K562 (cell line): Measurements from ENCODE around the gene RSPH6A. TPM values are rescaled to one million over a fixed set of nuclear protein-coding genes. Genes with fewer than 3 reads are reported as not detected.

ENCODE experiments used
- ATF7 ChIP-seq: fragments of 450-650 bp; IDR thresholded peaks from 2 replicates; pipeline ENCODE4 v1.7.1; 2014; ENCODE audit warnings: mild to moderate bottlenecking, moderate library complexity
- ELF4 ChIP-seq: fragments of 450-650 bp; formaldehyde crosslinking; IDR thresholded peaks from 2 replicates; pipeline ENCODE4 v1.4.0; 2022; ENCODE audit warnings: missing genetic modification characterization
- HDAC1 ChIP-seq, 2 experiments: fragments of 450-650 bp; IDR thresholded peaks; 2 replicates each; pipeline ENCODE4 v1.6.1; 2016 to 2017; ENCODE audit warnings: inconsistent platforms in 1 of 2, mild to moderate bottlenecking in 1 of 2, moderate library complexity in 1 of 2
- HDGF ChIP-seq: fragments of 450-650 bp; IDR thresholded peaks from 2 replicates; pipeline ENCODE4 v1.6.1; 2016
- KDM4B ChIP-seq, 2 experiments: fragments of 450-650 bp in 1 of 2; sonication (generic) in 1 of 2; IDR thresholded peaks; 2 replicates each; pipeline ENCODE4 v1.6.1; 2016 to 2017; ENCODE audit warnings: borderline replicate concordance in 2 of 2, antibody characterized with exemption in 1 of 2, low read depth in 1 of 2, mild to moderate bottlenecking in 1 of 2
- KLF10 ChIP-seq: fragments of 250-450 bp; sonication (Bioruptor Pico); IDR thresholded peaks from 2 replicates; pipeline ENCODE4 v1.6.1; 2021; ENCODE audit warnings: matching md5 sums
- LEF1 ChIP-seq: fragments of 450-650 bp; IDR thresholded peaks from 2 replicates; pipeline ENCODE4 v1.6.1; 2016; ENCODE audit warnings: mild to moderate bottlenecking
- MAX ChIP-seq: sonication (generic); formaldehyde crosslinking; IDR thresholded peaks from 2 replicates; pipeline ENCODE4 v1.9.0; 2022; ENCODE audit warnings: mild to moderate bottlenecking, missing genetic modification reagents
- MEF2A ChIP-seq: IDR thresholded peaks from 2 replicates; pipeline ENCODE4 v1.6.1; 2011; ENCODE audit warnings: low read depth, mild to moderate bottlenecking, low read length, moderate library complexity; ENCODE audit not compliant: control insufficient read depth
- MXI1 ChIP-seq: IDR thresholded peaks from 2 replicates; pipeline ENCODE4 v1.6.1; 2011; ENCODE audit warnings: low read depth, mild to moderate bottlenecking, improper control_type of control experiment, low read length
- NR2F6 ChIP-seq: fragments of 450-650 bp; formaldehyde crosslinking; IDR thresholded peaks from 2 replicates; pipeline ENCODE4 v1.4.0; 2020; ENCODE audit warnings: mild to moderate bottlenecking
- PCBP2 ChIP-seq: fragments of 200-400 bp; formaldehyde crosslinking; IDR thresholded peaks from 2 replicates; pipeline ENCODE4 v1.6.1; 2018; ENCODE audit warnings: low read length, low read depth, mild to moderate bottlenecking, moderate library complexity; ENCODE audit not compliant: poor library complexity, severe bottlenecking
- POLR3G ChIP-seq: IDR thresholded peaks from 2 replicates; pipeline ENCODE4 v1.6.1; 2011; ENCODE audit not compliant: insufficient read length, insufficient replicate concordance; ENCODE audit errors: extremely low read depth
- POU5F1 ChIP-seq: fragments of 150-350 bp; IDR thresholded peaks from 2 replicates; pipeline ENCODE4 v1.6.1; 2014; ENCODE audit warnings: borderline replicate concordance, low read length, low read depth, mild to moderate bottlenecking; ENCODE audit not compliant: partially characterized antibody
- RBM15 ChIP-seq: fragments of 200-400 bp; formaldehyde crosslinking; IDR thresholded peaks from 2 replicates; pipeline ENCODE4 v1.6.1; 2018; ENCODE audit warnings: mild to moderate bottlenecking, low read length, moderate library complexity; ENCODE audit not compliant: insufficient read depth
- SNRNP70 ChIP-seq: fragments of 200-400 bp; formaldehyde crosslinking; optimal IDR thresholded peaks from 2 replicates; pipeline ENCODE3; 2017; ENCODE audit warnings: low read depth, low read length
- TFAM ChIP-seq: fragments of 250-450 bp; sonication (Bioruptor Pico); conservative IDR thresholded peaks from 2 replicates; pipeline ENCODE4 v1.5.0; 2021; ENCODE audit warnings: mild to moderate bottlenecking, moderate library complexity
- ZKSCAN3 ChIP-seq: fragments of 250-450 bp; sonication (Bioruptor Pico); IDR thresholded peaks from 2 replicates; pipeline ENCODE4 v1.4.0; 2020
- ZNF165 ChIP-seq: fragments of 250-450 bp; sonication (Bioruptor Pico); IDR thresholded peaks from 2 replicates; pipeline ENCODE4 v1.4.0; 2020; ENCODE audit warnings: borderline replicate concordance
- ZNF184 ChIP-seq: sonication (generic); formaldehyde crosslinking; IDR thresholded peaks from 2 replicates; pipeline ENCODE4 v1.5.0; 2020; ENCODE audit warnings: missing genetic modification reagents
- ZNF445 ChIP-seq: fragments of 250-450 bp; sonication (Bioruptor Pico); IDR thresholded peaks from 2 replicates; pipeline ENCODE4 v1.4.0; 2020; ENCODE audit warnings: low read depth, mild to moderate bottlenecking, moderate library complexity
- ZNF785 ChIP-seq: fragments of 250-450 bp; sonication (Bioruptor Pico); IDR thresholded peaks from 2 replicates; pipeline ENCODE4 v1.4.0; 2020; ENCODE audit warnings: mild to moderate bottlenecking
- ZZZ3 ChIP-seq: fragments of 450-650 bp; IDR thresholded peaks from 2 replicates; pipeline ENCODE4 v1.6.1; 2016; ENCODE audit warnings: antibody characterized with exemption, mild to moderate bottlenecking, moderate library complexity
- polyA plus RNA-seq, 8 experiments: library from polyadenylated mRNA; depleted of rRNA in 4 of 8; stranded (reverse) in 5 of 8; unstranded in 3 of 8; fragments of >200 nt; fragmentation: Nextera tagmentation in 2 of 8; fragmentation: Illumina TruSeq in 1 of 8; extraction: Ambion mirVana in 2 of 8; extraction: Trizol in 1 of 8; gene quantifications; 2 replicates each; pipeline versions ENCODE4 v1.2.1 to v1.2.3, GENCODE V29; 2011 to 2014; ENCODE audit warnings: inconsistent platforms in 1 of 8, missing spikeins in 1 of 8
- total RNA-seq, 7 experiments: library from RNA; depleted of rRNA in 6 of 7; stranded (reverse); fragments of >200 nt in 6 of 7; fragmentation: Illumina TruSeq in 2 of 7; extraction: Trizol in 2 of 7; gene quantifications; 2 replicates each; pipeline versions ENCODE4 v1.2.1 to v1.2.3, GENCODE V29; 2011 to 2021; ENCODE audit warnings: low replicate concordance in 1 of 7
- TF ChIP-seq, protein P1 (sequence below): sonication (generic); formaldehyde crosslinking; IDR thresholded peaks from 2 replicates; pipeline ENCODE4 v1.8.0; 2022; ENCODE audit warnings: mild to moderate bottlenecking, missing genetic modification reagents, borderline replicate concordance
- TF ChIP-seq, protein P2 (sequence below), 2 experiments: fragments of 450-650 bp in 1 of 2; sonication (generic) in 1 of 2; formaldehyde crosslinking; conservative IDR thresholded peaks; 2 replicates each; pipeline versions ENCODE4 v1.4.0 to v1.8.1; 2020 to 2022; ENCODE audit warnings: mild to moderate bottlenecking in 1 of 2, missing genetic modification reagents in 1 of 2
- TF ChIP-seq, protein P3 (sequence below): fragments of 450-650 bp; IDR thresholded peaks from 2 replicates; pipeline ENCODE4 v1.6.1; 2016; ENCODE audit warnings: antibody characterized with exemption

The RSPH6A gene
- total and polyA plus RNA-seq, 9 of the 15 experiments (the other 6 are each of a cell fraction or from before 2014, with no cell fraction given) = 0.03 to 0.15 (median 0.07) TPM; not detected in 5

DNA sequence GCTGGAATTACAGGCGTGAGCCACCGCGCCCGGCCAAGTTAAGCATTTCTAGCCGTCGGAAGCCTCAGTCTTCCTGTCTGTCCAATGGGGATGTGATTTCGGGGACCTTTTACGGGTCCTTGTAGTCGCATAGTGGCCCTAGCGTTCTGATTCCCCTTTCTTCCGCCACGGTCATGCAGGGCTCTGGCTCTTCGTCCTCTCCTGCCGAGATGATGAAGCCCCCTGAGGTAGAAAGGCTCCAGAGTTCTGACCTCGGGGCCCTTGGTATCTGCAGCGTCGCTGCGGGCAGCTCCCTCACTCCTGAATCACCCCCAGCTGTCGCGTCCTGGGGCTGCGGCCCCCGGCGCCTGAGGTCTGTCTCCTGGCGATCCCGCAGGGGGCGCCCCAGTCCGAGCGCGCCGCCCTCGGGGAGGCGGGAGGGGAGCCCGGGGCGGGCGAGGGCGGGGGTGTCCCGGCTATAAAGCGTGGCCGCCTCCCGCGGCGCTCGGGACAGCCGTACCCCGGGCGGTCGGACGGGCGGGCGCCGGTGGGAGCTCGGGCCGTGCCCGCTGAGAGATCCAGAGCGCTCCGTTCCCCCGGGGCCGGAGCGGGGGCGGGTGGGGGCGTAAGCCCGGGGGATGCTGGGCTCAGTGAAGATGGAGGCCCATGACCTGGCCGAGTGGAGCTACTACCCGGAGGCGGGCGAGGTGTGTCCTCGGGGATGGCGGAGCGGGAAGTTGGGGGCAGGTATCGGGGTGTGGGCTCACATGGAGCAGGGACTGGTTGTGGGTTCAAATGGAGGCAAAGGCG lies 48.9 kb upstream of the RSPH6A start, which contains the start of gene FOXA3 (continued):
- TF ChIP-seq ZNF165 (CRISPR knock-in tag) = no peak
- TF ChIP-seq, protein P1, sequence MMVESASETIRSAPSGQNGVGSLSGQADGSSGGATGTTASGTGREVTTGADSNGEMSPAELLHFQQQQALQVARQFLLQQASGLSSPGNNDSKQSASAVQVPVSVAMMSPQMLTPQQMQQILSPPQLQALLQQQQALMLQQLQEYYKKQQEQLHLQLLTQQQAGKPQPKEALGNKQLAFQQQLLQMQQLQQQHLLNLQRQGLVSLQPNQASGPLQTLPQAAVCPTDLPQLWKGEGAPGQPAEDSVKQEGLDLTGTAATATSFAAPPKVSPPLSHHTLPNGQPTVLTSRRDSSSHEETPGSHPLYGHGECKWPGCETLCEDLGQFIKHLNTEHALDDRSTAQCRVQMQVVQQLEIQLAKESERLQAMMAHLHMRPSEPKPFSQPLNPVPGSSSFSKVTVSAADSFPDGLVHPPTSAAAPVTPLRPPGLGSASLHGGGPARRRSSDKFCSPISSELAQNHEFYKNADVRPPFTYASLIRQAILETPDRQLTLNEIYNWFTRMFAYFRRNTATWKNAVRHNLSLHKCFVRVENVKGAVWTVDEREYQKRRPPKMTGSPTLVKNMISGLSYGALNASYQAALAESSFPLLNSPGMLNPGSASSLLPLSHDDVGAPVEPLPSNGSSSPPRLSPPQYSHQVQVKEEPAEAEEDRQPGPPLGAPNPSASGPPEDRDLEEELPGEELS (CRISPR knock-in tag) = no peak
- TF ChIP-seq RBM15 = no peak
- no peak for TF ChIP-seq ELF4 (CRISPR knock-in tag)
- no peak for TF ChIP-seq ZNF785 (CRISPR knock-in tag)
- TF ChIP-seq ZKSCAN3 (CRISPR knock-in tag) = no peak
- no peak for TF ChIP-seq KLF10
- TF ChIP-seq SNRNP70 = no peak
- TF ChIP-seq ZNF445 (CRISPR knock-in tag) = no peak
- TF ChIP-seq ATF7 = peak; percentile 13; the same call in 1 of the 2 replicates
- no peak for TF ChIP-seq TFAM (CRISPR knock-in tag)
- TF ChIP-seq ZNF184 (CRISPR knock-in tag) = no peak
- no peak; the same call in 1 of the 2 replicates for TF ChIP-seq MAX (CRISPR knock-in tag)
- peak; percentile 96 for TF ChIP-seq HDGF
- peak in 1 of 2 experiments; percentile 76; a peak in 2 of 4 replicates for TF ChIP-seq HDAC1 (IDR thresholded peaks at IDR 0.05)
- TF ChIP-seq, protein P2, sequence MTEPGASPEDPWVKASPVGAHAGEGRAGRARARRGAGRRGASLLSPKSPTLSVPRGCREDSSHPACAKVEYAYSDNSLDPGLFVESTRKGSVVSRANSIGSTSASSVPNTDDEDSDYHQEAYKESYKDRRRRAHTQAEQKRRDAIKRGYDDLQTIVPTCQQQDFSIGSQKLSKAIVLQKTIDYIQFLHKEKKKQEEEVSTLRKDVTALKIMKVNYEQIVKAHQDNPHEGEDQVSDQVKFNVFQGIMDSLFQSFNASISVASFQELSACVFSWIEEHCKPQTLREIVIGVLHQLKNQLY (CRISPR knock-in tag; conservative IDR thresholded peaks at IDR 0.05) = no peak
- no peak for TF ChIP-seq ZZZ3
- TF ChIP-seq POLR3G = no peak
- no peak for TF ChIP-seq POU5F1
- TF ChIP-seq PCBP2 = no peak
- TF ChIP-seq LEF1 = no peak
- TF ChIP-seq, protein P3, sequence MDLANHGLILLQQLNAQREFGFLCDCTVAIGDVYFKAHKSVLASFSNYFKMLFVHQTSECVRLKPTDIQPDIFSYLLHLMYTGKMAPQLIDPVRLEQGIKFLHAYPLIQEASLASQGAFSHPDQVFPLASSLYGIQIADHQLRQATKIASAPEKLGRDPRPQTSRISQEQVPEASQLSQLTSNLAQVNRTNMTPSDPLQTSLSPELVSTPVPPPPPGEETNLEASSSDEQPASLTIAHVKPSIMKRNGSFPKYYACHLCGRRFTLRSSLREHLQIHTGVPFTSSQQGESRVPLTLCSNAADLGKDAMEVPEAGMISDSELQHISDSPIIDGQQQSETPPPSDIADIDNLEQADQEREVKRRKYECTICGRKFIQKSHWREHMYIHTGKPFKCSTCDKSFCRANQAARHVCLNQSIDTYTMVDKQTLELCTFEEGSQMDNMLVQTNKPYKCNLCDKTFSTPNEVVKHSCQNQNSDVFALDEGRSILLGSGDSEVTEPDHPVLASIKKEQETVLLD = no peak
- TF ChIP-seq MEF2A = 0 out of 2 replicates have a peak, but pooled peaks have one; percentile 24
- no peak for TF ChIP-seq KDM4B (IDR thresholded peaks at IDR 0.05; ENCODE audit: borderline replicate concordance in 2 of 2, low read depth in 1 of 2)
- no peak for TF ChIP-seq MXI1
- no peak for TF ChIP-seq NR2F6
